ENCODE data around the gene WFDC2.

Gene WFDC2, protein sequence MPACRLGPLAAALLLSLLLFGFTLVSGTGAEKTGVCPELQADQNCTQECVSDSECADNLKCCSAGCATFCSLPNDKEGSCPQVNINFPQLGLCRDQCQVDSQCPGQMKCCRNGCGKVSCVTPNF

DNA sequence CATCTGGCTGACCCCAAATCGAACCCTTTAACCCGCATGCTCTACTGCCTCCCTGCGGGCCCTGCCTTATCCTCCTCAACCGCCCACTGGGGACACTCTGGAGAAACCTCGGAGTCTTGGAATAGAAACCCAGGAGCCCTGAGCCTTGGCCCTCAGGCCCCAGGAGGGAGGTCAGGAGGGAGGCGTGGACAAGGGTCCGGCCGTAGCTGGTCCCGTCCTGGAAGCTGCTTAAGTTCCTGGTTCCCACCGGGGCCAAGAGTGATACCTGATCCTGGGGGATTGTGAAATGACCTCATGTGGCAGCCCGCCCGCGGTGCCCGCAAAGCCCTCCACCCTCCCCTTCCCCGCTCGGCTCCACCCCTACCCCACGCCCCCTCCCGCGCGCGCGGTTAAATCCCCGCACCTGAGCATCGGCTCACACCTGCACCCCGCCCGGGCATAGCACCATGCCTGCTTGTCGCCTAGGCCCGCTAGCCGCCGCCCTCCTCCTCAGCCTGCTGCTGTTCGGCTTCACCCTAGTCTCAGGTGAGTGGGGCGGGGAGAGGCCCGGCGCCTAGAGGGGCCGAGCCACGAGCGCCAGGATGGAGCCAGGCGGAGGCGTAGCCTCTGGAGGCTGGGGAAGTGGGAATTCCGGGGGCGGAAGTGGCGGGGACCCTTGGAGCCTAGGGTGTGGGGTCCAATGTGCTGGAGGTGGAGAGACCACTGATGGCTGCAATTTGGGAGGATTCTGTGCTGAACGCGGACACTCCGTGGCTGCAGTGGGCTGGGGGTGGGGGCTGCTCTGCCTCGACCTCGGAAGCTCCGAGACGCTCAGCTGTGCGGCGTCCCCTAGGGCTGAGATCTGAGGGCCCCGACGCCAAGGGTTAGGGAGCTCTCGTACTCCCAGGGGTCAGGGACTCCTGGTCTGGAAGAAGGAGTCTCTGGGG, at the start of gene WFDC2:
WFDC2 (plus strand) TSS at position 418 of the 926 bp plus-strand sequence; CDS start at position 447, 29 bp downstream.
- peak; percentile 10 for DNase-seq

DNA sequence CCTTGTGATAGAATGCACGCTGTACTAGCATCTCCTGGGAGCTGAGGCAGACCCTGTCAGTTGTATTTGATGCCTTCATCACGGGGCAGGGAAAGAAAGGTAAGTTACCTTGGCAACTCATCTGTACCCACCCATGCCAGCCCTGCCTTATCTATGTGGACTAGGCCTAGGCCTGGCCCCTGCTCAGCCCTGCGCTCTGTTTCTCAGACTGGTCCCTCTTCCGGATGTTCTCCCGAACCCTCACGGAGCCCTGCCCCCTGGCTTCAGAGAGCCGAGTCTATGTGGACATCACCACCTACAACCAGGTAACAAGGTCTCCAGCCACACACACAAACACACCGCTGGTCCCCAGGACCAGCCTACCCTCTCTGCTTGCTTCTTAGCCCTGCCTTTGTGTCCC, 49.4 kb upstream of the WFDC2 start:
- no peak for DNase-seq

GRCh38 chr20:45423700-45424099, 45.9 kb upstream of the WFDC2 start:
- no peak for DNase-seq

GRCh38 chr20:45425561-45425960, 44.0 kb upstream of the WFDC2 start:
- no peak for DNase-seq

GRCh38 chr20:45426320-45427016, 43.1 kb upstream of the WFDC2 start:
- DNase-seq: no peak

DNA sequence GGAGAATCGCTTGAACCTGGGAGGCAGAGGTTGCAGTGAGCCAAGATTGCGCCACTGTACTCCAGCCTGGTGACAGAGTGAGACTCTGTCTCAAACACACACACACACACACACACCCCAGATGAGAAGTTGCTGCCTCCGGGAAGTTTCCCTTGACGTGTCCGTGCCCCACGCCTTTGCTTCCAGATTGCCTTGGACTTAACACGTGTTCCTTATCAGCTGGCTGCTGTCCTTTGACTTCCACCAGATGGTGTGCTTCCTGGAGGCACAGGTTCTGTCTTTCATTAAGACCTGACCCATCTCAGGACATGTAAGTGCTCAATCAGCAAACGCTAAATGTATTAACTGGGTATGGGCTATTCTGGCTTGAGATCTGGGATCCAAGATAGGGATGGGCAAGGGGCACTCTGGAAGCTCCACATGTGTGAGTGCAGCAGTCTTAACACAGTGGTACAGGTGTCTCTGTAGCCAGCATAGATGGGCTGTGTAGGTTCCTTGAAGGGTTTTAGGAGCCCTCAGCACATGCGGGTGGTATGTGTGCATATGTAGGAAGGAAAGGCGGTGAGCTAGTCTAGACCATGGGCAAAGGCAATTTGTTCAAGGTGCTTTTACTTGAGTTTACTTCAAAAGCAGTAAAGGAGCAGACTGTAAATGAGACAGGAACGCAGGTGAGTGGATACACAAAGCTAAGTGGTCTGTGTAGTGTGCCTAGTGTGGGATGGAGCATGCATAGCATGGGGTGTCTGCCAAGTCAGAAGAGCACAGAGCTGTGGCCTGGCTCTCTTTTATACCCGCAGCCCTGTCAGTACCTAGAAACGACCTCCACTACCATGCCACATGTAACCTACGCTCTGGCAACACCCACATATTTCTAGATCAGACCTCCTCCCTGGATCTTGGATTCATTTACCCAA, 42.1 kb upstream of the WFDC2 start:
- DNase-seq: no peak

GRCh38 chr20:45429618-45430017, 39.9 kb upstream of the WFDC2 start:
- no peak for DNase-seq

GRCh38 chr20:45432294-45432693, 37.3 kb upstream of the WFDC2 start:
- no peak for DNase-seq

DNA sequence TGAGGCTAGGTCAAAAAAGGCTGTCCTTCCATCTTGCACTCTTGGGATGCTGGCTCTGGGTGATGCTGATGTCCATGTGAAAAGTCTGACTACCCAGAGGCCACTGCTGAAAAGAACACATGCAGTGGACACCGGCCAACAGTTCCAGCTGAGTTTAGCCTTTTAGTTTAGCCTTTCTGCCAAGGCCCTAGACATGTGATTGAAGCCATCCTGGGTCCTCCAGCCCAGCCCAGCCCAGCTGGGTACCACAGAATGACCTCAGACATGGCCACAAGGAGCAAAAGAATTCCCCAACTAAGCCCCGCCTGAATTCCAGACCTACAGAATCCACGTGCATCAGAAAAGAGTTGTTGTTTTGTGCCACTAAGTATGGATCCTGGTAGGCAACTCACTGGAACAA, 36.2 kb upstream of the WFDC2 start:
- no peak for DNase-seq

DNA sequence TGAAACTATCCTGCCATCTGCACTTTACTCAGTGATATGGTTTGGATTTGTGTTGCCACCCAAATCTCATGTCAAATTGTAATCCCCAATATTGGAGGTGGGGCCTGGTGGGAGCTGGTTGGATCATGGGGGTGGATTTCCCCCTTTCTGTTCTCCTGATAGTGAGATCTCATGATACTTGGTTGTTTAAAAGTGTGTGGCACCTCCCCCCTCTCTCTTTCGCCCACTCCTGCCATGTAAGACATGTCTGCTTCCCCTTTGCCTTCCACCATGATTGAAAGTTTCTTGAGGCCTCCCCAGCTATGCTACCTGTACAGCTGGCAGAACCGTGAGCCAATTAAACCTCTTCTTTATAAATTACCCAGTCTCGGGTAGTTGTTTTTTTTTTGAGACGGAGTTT, 35.6 kb upstream of the WFDC2 start:
- no peak for DNase-seq

GRCh38 chr20:45436732-45437485, 32.6 kb upstream of the WFDC2 start:
- peak; percentile 71 for DNase-seq

DNA sequence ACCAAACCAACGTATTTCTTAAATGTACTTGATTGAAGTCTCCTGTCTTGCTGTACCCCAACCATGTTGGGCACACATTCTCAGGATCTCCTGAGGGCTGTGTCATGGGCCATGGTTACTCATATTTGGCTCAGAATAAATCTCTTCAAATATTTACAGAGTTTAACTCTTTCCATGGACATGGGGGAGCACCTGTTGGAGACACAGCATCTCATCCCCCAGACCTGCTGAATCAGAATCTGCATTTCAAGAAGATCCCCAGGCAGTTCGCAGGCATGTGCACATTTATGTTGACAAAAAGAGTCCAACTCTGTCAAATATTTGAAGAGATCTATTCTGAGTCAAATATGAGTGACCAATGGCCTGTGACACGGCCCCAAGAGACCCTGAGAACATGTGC, 29.1 kb upstream of the WFDC2 start:
- no peak for DNase-seq

DNA sequence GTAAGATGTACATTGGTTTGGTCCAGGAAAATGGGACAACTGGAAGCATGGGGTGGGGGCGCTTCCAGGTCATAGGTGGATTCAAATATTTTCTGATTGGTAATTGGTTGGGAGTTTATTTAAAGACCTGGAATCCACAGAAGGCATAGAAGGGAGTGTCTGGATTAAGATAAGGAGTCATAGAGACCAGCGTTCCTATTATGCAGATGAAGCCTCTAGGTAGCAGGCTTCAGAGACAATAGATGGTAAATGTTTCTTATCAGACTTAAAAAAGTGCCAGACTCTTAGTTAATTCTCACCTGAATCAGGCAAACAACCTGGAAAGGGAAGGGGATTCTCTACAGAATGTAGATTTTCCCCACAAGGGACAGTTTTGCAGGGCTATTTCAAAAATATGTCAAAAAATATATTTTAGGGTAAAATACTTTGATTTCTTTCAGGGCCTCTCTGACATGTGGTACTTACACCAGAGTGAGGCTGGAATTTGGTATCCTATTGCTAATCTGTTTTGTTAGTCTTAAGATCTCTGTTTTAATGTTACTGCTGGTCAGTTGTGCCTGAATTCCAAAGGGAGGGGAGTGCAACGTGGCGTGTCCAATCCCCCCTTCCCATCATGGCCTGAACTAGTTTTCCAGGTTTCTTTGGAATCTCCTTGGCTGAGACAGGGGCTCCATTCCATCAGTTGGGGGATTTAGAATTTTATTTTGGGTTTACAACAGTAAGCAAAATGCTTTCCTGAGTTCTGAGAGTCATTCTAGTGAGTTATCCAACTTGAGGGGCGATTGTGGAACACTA, 28.5 kb upstream of the WFDC2 start:
- no peak for DNase-seq

- no peak for DNase-seq
Observed at GRCh38 chr20:45441746-45442145, 27.8 kb upstream of the WFDC2 start.

DNA sequence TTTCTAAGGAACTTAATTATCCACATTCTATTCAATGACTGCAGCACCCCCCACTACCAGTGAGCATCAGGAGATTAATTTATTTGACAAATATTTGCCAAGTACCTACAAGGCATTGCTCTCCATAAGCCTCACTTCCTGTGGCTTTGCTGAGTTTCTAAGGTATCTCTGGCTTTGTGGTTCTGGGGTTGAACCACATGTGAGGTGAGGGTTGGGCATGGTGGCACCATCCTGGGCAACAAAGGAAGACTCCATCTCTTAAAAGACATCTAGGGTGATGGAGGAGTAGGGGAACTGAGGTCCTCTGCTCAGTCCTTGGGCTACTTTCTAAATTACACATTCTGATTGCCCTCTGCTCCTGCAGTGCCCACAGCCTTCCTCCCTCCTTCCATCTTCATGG, 25.5 kb upstream of the WFDC2 start:
- no peak for DNase-seq

GRCh38 chr20:45445805-45446562, 23.6 kb upstream of the WFDC2 start:
- DNase-seq: no peak

DNA sequence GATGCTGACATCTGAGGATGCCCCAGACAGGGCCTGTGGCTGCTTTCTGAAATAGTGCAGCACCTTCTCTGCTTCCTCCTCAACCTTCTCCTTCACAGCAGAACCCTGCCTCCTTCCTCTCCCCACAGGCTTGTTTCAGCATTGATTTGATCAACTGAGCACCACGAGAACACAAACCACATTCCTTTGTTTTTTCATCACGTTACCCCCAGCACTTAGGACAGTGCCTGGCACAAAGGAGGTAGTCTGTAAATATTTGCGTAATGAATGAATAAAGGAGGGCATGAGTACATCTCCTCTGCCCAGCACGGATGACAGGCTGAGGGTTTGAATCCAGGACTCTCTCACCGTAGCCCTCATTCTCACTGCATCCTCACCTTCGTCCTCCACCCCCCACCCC, 21.3 kb upstream of the WFDC2 start:
- DNase-seq: no peak

- no peak for DNase-seq
Observed at GRCh38 chr20:45449528-45449927, 20.0 kb upstream of the WFDC2 start.

GRCh38 chr20:45450097-45450818, 19.3 kb upstream of the WFDC2 start:
- peak; percentile 4 for DNase-seq

- no peak for DNase-seq
Observed at GRCh38 chr20:45452238-45452637, 17.3 kb upstream of the WFDC2 start.

Data from NCI-H1436 (cell line).